ENCODE results near the gene RALGPS1.

GRCh38 chr9:126985870-126986498 lies 71.4 kb downstream of the RALGPS1 start:
- TF ChIP-seq CTCF (IDR thresholded peaks at IDR 0.05) (no peak), POLR2A (IDR thresholded peaks at IDR 0.05) (no peak)
